Mononuclear cell (primary cell): ENCODE results near the gene CSPG4. TPM values are rescaled to one million over a fixed set of nuclear protein-coding genes. Genes with fewer than 3 reads are reported as not detected.
"Not testable (repeated sequence)": the region's sequence is repeated elsewhere in the genome, so short reads cannot be mapped to it uniquely, and the experiment has no call there.

ENCODE experiments used
- H3K27me3 ChIP-seq: 2 replicates; pipeline ENCODE4 v1.6.0; 2011; ENCODE audit warnings: low read length, control low read depth; ENCODE audit not compliant: insufficient read depth
- H3K4me1 ChIP-seq: 2 replicates; pipeline ENCODE4 v1.5.1; 2011; ENCODE audit warnings: mild to moderate bottlenecking, low read length, control low read depth; ENCODE audit not compliant: insufficient read depth
- H3K4me3 ChIP-seq: 2 replicates; pipeline ENCODE4 v1.5.1; 2011; ENCODE audit warnings: mild to moderate bottlenecking, low read length, moderate library complexity
- H3K9me3 ChIP-seq: 2 replicates; pipeline ENCODE4 v1.5.1; 2011; ENCODE audit warnings: low read depth, mild to moderate bottlenecking, control low read depth, low read length
- total RNA-seq: library from RNA; depleted of rRNA; stranded (reverse); fragments of >200 nt; gene quantifications from one replicate; pipeline ENCODE4 v1.2.3, GENCODE V29; 2012

The CSPG4 gene
- total RNA-seq, 1 donor: under 0.01 TPM

- H3K9me3 ChIP-seq: no peaks in the 10 kb centered on the region
- H3K4me1 ChIP-seq: no peaks in the 10 kb centered on the region
- H3K4me3 ChIP-seq: no peak overlapping the region
- no peaks in the 10 kb centered on the region for H3K27me3 ChIP-seq
Observed at GRCh38 chr15:75721923-75722870, 9.5 kb upstream of the CSPG4 start.

- no peak overlapping the region for H3K4me3 ChIP-seq
- H3K27me3 ChIP-seq: no peaks in the 10 kb centered on the region
- H3K4me1 ChIP-seq: no peaks in the 10 kb centered on the region
- no peaks in the 10 kb centered on the region for H3K9me3 ChIP-seq
Observed at GRCh38 chr15:75721480-75721922, 8.9 kb upstream of the CSPG4 start.

DNA sequence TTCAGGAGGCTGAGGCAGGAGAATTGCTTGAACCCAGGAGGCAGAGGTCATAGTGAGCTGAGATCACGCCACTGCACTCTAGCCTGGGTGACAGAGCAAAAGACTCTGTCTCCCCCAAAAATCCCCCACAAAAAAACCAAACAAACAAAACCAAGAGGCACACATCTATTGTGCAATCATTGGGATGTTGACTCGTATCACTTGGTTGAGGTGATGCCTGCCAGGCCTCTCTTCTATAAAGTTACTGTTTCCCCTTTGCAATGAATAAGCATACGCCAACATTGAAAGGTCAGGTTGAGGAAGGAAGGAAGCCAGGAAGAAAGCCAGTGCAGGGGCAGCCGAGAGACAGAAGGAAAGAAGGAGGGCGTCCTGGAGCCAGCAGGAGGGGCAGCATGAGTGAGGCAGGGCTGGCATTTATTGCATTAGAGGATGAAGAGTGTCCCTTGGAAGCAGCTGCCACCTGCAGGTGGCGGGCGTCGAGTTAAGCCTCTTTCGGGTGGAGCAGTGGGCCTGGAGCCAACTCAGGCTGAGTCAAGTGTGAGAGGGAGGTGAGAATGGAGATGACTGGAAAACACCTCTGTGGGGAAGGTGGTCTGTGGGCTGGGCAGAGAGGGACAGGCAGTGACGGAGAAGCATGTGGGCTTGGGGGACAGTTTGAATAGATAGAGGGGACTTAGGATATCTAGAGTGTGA lies 8.3 kb upstream of the CSPG4 start:
- Histone ChIP-seq H3K27me3 (no peaks in the 10 kb centered on the region), H3K4me3 (no peak overlapping the region), H3K4me1 (no peaks in the 10 kb centered on the region), H3K9me3 (no peaks in the 10 kb centered on the region)

DNA sequence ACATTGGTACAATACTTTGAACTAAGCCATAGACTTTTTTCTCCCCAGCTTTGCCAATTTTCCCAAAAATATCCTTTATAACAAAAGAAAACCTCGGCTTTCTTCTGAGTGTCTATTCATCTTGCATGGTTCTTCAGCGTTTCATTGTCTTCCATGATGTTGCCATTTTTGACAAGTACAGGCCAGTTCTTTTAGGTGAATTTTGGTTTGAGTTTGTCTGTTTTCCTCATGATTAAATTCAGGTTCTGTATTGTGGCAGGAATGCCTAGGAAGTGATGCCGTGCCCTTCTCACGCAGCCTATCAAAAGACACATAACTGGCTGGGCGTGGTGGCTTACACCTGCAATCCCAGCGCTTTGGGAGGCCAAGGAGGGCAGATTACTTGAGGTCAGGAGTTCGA lies 7.6 kb upstream of the CSPG4 start:
- no peak overlapping the region for H3K4me3 ChIP-seq
- no peaks in the 10 kb centered on the region for H3K9me3 ChIP-seq
- H3K27me3 ChIP-seq: no peaks in the 10 kb centered on the region
- H3K4me1 ChIP-seq: no peaks in the 10 kb centered on the region

DNA sequence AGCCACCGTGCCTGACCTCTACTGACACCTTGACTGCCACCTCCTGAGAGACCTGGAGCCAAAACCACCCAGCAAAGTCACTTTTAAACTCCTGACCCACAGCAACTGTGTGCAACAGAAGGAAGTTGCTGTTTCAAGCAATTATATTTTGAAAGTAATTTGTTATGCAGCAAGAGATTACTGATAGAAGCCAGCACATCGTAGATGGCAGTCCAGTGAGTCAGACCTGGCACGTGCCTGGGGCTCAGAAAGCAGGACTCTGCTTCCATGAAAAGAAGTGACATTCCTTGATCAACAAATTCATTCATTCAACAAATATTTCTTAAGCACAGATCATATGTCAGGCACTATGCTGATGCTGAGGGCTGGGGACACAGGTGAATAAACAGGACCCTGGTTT lies 5.7 kb upstream of the CSPG4 start:
- peaks cover 4% of the 10 kb centered on the region for H3K27me3 ChIP-seq
- no peaks in the 10 kb centered on the region for H3K9me3 ChIP-seq
- H3K4me1 ChIP-seq: no peaks in the 10 kb centered on the region
- no peak overlapping the region for H3K4me3 ChIP-seq

DNA sequence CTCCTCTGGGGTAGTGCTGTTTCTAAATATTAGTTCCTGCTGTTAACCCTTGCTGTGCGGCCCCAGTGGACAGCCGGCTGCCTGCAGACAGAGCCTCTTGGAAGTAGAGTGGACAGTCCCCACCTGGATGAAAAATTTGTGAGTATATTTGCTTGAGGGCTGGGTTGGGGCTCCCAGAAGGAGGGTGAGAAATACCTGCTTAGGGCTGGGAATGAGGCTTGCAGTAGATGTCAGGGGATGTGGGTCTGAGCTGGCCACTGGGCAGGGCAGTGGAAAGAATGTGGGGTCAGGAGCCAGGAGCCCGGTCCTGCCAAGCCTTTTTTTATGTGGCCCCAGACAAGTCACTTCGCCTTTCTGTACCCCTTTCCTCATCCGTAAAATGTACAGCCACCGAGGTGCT lies 4.4 kb upstream of the CSPG4 start:
- H3K27me3 ChIP-seq, H3K4me1 ChIP-seq, H3K9me3 ChIP-seq, H3K4me3 ChIP-seq: not testable (repeated sequence)

DNA sequence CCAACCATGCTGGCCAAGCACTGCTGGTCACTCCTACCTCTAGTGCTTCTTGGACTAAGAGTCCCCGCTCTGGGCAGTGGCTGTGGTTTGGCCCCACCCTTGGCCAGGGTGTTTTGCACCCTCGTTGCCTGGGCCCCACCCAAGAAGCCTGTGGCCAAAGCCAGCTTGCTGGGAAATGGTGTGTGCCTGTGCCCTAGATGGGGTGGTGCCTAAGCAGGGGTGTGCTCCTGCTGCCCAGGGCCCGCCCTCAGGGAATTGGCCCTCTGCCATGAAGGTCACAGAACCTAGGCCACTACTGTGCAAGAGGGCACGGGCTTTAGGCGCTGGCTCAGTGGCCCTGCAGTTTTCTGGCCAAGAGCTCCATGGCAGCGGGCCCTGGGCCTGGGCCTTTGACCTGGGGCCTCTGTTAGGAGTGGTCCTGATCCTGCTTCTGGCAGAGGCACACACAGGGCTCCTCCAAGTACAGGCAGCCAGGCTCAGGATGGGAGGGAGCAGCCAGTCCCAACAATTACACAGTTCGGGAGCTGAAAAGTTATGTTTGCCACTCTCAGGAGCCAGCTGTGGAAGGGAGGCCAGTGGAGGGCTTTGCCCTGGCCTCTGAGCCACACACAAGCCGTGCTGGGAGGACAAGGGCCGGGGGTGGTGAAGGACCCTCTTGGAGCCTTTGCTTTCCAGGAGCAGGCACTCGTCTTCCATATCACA lies 3.8 kb upstream of the CSPG4 start:
- not testable (repeated sequence) for H3K9me3 ChIP-seq, H3K4me3 ChIP-seq, H3K27me3 ChIP-seq, H3K4me1 ChIP-seq

DNA sequence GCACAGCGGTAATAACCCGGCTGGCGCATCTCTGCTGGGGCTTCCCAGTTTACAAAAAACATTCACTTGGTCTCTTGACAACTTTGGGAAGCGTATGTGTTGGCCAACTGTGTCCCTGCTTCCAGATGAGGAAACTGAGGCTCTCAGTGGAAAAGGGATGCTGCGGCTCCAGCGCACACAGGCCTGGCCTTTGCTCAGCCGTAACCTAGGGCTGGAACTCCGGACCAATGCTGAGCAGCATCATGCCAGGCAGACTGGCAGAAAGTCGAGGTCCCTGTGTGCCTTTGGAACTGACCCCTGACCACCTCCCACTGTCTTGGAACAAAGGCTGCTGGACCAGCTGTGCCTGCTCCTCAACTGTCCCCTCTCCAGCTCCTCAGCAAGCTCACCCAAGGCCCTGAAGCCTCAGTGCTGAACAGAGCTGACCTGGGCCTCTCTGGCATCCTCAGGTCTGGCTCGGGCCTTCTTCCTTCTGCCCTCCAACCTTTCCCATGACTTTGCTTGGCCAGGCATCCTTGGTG lies 2.7 kb upstream of the CSPG4 start:
- not testable (repeated sequence) for H3K27me3 ChIP-seq, H3K9me3 ChIP-seq, H3K4me1 ChIP-seq, H3K4me3 ChIP-seq

- Histone ChIP-seq H3K9me3 (no peaks in the 10 kb centered on the region), H3K4me3 (no peak overlapping the region), H3K27me3 (peaks cover 8% of the 10 kb centered on the region), H3K4me1 (no peaks in the 10 kb centered on the region)
Observed at GRCh38 chr15:75714195-75714594, 1.5 kb upstream of the CSPG4 start.

GRCh38 chr15:75713338-75713895 lies 769 bp upstream of the CSPG4 start:
- Histone ChIP-seq H3K9me3 (no peaks in the 10 kb centered on the region), H3K4me3 (no peak overlapping the region), H3K4me1 (no peaks in the 10 kb centered on the region), H3K27me3 (peaks cover 8% of the 10 kb centered on the region)

DNA sequence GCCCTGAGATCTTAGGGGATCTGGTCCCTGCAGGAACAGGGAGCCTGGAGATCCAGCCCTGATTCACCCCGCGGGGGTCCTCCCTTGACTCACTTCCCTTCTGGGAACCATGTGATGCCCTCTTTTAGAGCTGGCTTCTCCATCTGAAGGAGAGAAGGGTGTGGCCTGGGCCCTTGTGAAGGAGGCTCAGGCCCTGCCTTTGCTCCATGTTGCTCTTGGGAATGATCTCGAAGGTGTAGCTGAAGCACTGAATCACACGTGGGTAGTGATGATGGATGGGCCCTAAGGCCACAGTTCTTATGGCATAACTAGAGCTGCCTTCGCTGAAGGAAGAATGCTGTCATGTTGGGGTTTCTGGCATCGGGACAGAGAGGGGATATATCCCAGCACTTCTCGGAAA lies 1.2 kb downstream of the CSPG4 start:
- H3K27me3 ChIP-seq, H3K4me3 ChIP-seq: not testable (repeated sequence)

DNA sequence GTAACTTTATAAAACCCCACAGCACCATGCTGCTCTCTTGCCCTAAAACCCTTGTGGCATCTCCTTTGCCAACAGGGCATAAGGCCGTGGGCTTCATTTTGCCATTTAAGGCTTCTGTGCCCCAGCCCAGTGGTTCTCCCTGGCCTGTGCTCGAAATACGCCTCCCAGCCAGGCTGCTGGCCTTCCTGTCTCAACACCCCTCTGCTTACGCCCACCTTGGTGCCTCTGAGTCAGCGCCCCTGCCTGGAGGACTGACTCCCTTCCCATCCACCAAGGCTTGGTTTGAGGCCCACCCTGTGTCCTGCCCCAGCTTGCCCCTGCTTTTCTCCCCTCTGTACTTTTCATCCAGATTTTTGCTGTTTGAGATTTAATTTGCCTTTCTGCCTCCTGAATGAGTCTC lies 1.8 kb downstream of the CSPG4 start:
- H3K4me3 ChIP-seq, H3K27me3 ChIP-seq, H3K9me3 ChIP-seq, H3K4me1 ChIP-seq: not testable (repeated sequence)

More for the DNA sequence above, 1.2 kb downstream of the CSPG4 start:
- not testable (repeated sequence) for H3K4me1 ChIP-seq, H3K9me3 ChIP-seq

- H3K27me3 ChIP-seq, H3K4me3 ChIP-seq, H3K9me3 ChIP-seq, H3K4me1 ChIP-seq: not testable (repeated sequence)
Observed at GRCh38 chr15:75709458-75709857, 3.2 kb downstream of the CSPG4 start.

- no peaks in the 10 kb centered on the region for H3K4me1 ChIP-seq
- no peaks in the 10 kb centered on the region for H3K9me3 ChIP-seq
- H3K4me3 ChIP-seq: no peak overlapping the region
Observed at GRCh38 chr15:75706682-75706954, 6.0 kb downstream of the CSPG4 start.

More at GRCh38 chr15:75706682-75706954, 6.0 kb downstream of the CSPG4 start:
- H3K27me3 ChIP-seq: no peaks in the 10 kb centered on the region
